GM12891 (cell line): ENCODE results near the gene KCNJ5.

Experiments
- POLR2A ChIP-seq: IDR thresholded peaks from 2 replicates; pipeline ENCODE4 v1.6.1; 2011; ENCODE audit warnings: low read depth, low read length, control low read depth
- POLR2AphosphoS5 ChIP-seq: IDR thresholded peaks from 2 replicates; pipeline ENCODE4 v1.6.1; 2011; ENCODE audit warnings: low read depth, low read length, control low read depth
- SPI1 ChIP-seq: IDR thresholded peaks from 2 replicates; pipeline ENCODE4 v1.6.1; 2011; ENCODE audit warnings: low read depth, low read length, control low read depth
- TAF1 ChIP-seq: IDR thresholded peaks from 2 replicates; pipeline ENCODE4 v1.6.1; 2011; ENCODE audit warnings: low read depth, low read length, control low read depth

DNA sequence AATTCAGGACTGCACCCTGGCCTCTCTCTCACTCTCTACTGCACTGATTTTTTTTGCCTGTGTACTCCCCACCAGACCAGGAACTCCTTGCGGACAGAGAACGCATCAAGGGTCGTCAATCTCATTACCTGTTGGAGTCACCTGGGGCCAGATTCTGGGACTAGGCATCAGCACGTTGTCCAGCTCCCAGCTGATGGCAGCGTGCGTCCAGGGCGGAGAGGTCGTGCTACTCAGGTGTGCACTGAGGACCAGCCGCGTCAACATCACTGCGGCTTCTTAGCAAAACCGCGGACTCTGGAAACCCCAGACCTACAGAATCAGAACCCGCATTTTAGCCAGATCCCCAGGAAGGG lies 13.1 kb downstream of the KCNJ5 start:
- TF ChIP-seq POLR2A, result no peak
- no peak for TF ChIP-seq POLR2AphosphoS5
- TF ChIP-seq SPI1, result no peak
- TF ChIP-seq TAF1, result no peak
